GM21447 (cell line): ENCODE data around the gene ZC3H12C.

Experiments
- ATAC-seq: cut with Tn5 transposase; IDR thresholded peaks from one replicate; pipeline ENCODE4 v1.9.1; 2021; ENCODE audit not compliant: unreplicated experiment

Gene ZC3H12C

GRCh38 chr11:110096496-110096895 lies 3.3 kb downstream of the ZC3H12C start:
- no peak for ATAC-seq

DNA sequence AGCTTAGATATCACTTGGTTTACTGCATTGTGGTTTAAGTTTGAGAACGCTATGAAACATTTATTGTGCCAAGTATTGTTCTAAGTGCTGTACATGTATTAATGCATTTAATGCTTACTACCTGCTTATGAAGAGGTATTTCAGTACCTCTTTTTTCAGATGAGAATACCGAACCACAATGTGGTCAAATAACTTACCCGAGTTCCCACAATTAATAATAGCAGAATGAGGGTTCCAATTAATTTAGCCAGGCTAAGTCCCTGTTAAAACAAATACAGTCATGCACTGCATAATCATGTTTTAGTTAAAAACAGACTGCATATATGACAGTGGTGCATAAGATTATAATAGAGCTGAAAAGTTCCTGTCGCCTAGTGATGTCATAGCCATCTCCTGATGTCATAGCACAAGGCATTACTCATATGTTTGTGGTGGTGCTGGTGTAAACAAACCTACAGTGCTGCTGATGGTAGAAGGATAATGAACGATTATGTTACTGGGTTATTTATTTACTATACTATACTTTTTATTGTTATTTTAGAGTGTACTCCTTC lies 4.3 kb downstream of the ZC3H12C start:
- ATAC-seq, result no peak

GRCh38 chr11:110098645-110099044 lies 5.5 kb downstream of the ZC3H12C start:
- ATAC-seq, result peak; percentile 62

GRCh38 chr11:110100476-110101240 lies 7.5 kb downstream of the ZC3H12C start:
- no peak for ATAC-seq

DNA sequence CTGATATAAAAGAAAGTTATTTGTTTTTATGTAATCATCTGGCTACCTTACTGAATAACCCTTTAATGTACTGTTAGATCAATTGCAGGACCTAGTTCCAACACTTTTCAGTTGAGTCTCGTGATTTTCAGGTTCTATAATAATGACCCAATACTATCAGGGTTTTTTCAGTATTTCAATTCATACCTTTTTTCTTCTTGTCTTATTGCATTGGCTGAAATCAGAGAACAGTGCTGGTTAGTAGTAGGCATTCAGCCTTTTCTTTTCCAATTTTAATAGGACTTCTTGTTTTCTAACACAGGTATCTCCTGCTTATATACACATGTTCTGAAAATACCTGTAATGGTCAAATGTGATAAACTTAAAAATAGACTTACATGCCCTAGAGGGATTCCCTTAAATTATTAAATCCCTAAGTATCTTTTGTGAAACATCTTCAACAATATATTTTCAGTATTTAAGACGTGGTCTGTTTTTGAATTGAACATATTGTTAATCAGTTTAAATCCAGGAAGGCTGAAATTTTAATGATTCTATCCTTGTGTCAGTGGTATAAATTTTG lies 13.6 kb downstream of the ZC3H12C start:
- ATAC-seq, result no peak

DNA sequence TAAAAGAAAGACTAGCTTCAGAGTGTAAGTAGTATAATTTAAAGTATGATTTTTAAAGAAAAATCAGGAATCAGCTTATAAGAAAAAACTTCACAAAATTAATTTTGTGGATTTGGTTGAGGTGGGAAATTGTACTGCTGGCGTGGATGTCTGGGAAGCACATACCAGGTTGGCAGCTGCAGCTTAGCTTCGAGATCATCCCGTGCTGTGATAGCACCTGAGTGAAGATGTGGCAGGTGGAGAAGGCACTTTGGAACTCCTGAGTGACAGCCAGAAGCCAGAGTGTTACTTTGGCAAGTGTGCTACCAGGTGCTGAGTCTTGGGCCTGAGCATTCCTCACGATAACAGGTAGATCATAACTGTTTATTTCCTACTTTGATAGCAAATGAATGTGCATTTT lies 17.7 kb downstream of the ZC3H12C start:
- ATAC-seq, result no peak

- no peak for ATAC-seq
Measured at GRCh38 chr11:110112457-110112856, 19.3 kb downstream of the ZC3H12C start.

DNA sequence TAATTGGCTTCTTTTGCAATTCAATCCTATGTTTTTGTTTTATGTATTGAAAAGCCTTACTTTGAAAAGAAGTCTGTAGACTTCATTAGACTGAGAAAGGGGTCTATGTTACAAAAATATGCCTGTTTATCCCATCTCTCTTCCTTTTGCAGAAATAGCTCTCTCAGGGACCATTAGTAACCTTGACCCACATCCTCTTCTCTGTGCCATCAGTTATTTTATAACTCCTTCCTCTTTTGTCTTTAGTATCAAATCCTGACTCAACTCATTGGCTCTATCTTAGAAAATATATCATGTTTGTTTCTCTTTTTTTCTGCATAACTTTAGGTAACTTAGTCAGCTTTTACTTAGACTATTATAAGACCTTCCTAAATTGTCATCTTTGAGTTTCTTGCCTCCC lies 20.3 kb downstream of the ZC3H12C start:
- ATAC-seq, result peak; percentile 59

- no peak for ATAC-seq
Measured at GRCh38 chr11:110113973-110114372, 20.8 kb downstream of the ZC3H12C start.

GRCh38 chr11:110119317-110119716 lies 26.1 kb downstream of the ZC3H12C start:
- ATAC-seq, result no peak

DNA sequence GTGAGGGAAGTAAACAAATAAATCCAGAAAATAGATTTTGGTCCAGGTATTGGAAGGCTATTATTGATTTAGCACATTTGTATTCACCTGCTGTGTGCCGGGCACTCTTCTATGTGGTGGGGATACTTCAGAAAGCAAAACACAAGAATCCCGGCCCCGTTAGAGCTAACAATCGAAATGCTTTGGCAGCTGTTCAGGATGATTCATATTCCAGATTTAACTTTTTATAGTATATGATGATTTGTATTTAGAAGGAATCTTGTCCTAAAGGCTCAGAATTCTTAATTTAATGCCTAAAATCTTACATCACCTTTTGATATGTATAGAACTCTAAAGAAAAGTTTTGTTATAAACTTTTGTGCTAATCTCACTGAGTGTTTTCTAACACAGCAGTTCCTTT lies 28.0 kb downstream of the ZC3H12C start:
- ATAC-seq, result no peak

GRCh38 chr11:110123003-110123402 lies 29.8 kb downstream of the ZC3H12C start:
- ATAC-seq, result no peak

DNA sequence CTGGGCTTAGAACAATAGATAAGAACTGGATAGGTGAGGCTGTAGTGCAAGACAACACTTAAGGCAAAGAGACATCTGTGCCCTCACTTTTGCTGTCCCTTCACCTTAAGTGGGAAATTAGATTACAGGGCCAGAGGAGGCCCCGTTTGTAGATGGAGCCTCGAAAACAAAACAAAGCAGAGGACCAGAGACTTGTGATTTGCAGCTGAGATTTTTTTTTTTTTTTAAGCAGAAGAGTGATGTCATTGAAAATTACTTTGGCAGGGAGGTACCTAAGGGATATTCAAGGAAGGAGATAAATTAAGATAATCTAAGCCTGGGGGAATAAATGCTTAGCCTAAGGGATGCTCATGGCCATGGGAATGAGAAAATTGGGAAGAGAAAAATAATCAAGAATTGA lies 31.4 kb downstream of the ZC3H12C start:
- no peak for ATAC-seq

DNA sequence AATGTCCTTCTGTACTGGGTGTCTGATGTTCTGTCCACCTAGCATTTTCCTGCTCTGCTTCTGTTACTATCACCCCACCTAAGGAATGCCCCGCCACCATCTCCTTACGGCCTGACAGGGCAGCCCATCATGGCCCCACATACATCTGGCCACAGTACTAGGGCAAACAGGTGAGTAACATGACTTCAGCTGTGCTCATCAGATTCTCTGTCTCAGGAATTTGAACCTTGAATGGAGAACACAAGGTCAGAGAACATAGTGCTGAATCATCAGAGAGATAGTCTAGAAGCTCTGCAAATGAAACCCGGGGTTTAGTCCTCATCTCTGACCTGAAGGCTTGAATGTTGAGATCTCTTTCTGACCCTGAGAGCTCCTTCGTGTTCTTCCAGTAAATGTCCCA lies 32.4 kb downstream of the ZC3H12C start:
- no peak for ATAC-seq

DNA sequence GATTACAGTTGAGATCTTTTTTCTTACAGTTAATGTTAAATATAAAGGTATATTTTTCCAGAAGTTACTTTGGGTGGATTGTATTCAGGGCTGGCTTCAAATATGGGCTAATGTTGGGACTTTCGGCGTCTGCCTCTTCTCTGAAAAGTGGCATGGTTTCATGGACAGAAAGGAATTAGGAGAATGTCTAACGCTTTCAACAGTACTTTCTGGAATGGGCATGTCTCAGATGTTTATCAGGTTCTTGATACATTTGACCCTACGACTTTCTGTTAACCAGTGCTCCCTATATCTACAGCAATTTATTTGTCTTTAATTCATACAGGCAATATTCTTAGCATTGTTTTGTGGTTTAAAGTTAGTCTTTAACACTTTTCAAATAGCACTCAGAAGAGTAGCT lies 33.7 kb downstream of the ZC3H12C start:
- ATAC-seq, result no peak

- no peak for ATAC-seq
Measured at GRCh38 chr11:110128161-110128560, 35.0 kb downstream of the ZC3H12C start.

- no peak for ATAC-seq
Measured at GRCh38 chr11:110130642-110131238, 37.5 kb downstream of the ZC3H12C start.

DNA sequence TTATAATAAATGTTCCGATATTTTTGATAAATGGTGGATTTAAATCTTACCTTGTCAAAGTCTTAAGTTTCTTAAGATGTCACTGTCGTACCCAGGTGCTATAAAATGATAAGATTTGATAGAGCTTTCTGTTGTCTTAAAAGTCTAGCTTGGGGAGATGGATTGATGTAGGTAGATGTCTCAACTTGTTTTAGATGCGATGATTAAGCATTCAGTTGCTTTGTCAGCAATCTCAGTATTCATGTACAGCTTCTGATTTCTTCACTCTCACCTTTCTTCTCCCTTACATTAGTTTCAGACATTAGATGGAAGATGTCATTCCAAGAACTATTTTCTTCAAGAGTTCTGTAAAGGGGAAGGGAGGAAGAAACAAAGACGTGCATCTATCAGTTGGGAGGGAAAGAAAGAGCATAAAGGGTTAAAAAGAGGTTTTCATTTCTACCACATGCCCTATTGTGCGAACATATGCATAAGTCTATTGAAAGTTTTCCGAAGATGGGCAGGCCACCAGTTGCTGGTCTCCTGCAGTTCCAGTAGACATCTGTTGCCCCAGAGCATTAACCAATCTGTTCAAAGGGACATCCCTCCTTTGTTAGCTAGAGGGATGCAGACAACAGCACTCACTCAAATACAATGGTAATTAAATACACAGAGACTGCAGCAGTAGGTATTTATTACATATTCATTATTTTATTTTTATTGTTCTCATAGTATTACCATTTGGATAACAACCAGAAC lies 38.4 kb downstream of the ZC3H12C start:
- ATAC-seq, result no peak

GRCh38 chr11:110133160-110133559 lies 40.0 kb downstream of the ZC3H12C start:
- no peak for ATAC-seq

GRCh38 chr11:110134110-110134509 lies 40.9 kb downstream of the ZC3H12C start:
- no peak for ATAC-seq

GRCh38 chr11:110141812-110142211 lies 48.6 kb downstream of the ZC3H12C start:
- ATAC-seq, result no peak
